DMS153 (cell line): ENCODE results near the gene FDXR.
"Not testable (repeated sequence)": the region's sequence is repeated elsewhere in the genome, so short reads cannot be mapped to it uniquely, and the experiment has no call there.

Experiments used
- DNase-seq: peaks from one replicate; lab custom pipeline; 2025; lab: John Stamatoyannopoulos, UW

FDXR gene

DNA sequence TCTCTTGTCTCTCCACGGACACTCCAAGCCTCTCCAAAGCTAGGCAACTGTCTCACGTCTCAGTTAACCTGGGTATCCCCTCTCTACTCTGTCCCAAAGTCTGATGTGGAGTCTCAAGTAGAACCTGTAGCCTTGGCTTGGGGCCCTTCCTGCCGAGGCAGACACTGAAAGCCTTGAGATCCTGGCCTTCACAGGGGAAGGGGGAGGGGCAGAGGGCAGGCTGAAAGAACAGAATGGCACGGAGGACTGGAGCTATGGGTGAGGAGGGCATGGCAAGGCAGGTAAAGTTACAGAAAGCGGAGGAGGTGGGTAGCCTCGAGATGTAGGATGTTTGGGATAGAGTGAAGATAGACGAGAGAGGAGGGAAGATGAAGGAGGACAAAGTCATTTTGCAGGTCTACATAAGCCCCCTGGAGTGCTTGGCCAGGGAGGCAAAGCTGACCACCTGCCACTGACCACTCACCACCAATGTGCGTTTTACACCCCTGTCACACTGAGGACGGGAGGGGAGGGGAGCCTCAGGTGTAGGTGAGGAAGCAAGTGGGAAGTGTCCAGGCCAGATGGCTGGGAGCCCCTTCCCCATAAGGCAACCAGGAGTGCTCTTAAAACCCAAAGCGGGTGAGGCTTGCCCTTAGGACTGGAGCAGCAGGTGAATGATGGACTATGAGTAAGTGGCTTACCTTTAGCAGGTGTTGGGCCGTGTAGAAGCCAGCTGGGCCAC is 1.3 kb downstream of the FDXR start:
- DNase-seq = no peak

DNA sequence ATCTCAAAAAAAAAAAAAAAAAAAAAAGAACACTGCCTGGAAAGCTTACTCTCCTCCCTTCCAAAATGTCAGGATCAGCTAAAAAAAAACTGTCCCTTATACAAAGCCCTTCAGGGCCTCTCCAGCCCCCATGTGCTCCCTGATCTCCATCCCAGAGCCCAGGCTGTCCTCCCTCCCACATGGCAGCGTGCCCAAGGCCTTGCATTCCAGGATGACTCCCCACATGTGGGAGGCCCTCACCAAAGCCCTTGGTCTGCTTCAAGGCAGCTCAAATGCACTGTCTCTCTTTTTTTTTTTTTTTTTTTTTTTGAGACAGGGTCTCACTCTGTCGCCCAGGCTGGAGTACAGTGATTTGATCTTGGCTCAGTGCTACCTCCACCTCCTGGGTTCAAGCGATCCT is 2.3 kb downstream of the FDXR start:
- DNase-seq = no peak

- not testable (repeated sequence) for DNase-seq
These were observed 2.8 kb downstream of the FDXR start for GRCh38 chr17:74870028-74870427.

DNA sequence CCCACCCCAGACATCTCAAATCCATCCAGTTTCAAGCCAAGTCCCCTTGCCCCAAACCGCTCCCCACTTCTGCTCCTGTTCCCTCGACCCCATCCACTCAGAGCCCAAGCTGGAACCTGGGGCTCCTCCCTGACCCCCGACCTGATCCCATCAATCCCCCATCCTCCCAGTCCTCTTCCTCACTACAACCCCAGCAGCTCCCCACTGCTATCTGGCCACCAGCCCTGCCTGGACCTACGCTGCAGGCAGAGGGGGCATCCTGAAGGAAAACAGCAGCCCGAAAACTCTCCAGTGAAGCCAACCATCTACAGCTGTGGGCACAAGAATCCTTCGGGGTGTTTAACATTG is 3.9 kb downstream of the FDXR start:
- DNase-seq = no peak

DNA sequence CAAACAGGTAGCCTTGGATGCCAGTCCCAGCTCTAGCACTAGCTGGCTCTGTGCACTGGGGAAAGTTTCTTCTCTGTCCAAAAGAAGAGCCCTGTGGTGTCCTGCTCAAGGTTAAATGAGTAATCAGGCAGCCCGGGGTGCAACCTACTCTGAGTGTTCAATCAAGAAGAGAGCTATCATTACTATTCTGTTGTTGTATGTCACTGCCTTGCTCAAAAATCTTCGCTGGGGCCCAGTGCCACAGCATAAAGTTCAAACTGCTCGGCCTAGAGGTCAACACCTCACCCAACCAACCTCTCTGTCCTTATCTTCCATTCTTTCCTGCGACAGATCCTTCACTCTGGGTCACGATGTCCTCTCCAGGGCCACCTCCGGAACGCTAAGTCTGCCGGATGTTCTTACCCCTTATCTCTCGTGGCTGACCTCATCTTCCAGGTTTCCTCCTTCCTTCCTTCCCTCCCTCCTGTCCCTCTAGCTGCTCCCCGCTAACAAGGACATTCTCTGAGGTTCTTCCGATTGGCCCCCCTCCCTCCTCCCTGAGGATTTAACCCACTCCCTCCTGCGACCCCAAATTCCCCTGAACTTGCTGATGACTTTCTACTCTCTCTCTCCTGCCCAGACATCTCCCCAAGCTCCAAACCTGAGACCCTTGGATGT is 4.4 kb downstream of the FDXR start:
- DNase-seq = no peak

DNA sequence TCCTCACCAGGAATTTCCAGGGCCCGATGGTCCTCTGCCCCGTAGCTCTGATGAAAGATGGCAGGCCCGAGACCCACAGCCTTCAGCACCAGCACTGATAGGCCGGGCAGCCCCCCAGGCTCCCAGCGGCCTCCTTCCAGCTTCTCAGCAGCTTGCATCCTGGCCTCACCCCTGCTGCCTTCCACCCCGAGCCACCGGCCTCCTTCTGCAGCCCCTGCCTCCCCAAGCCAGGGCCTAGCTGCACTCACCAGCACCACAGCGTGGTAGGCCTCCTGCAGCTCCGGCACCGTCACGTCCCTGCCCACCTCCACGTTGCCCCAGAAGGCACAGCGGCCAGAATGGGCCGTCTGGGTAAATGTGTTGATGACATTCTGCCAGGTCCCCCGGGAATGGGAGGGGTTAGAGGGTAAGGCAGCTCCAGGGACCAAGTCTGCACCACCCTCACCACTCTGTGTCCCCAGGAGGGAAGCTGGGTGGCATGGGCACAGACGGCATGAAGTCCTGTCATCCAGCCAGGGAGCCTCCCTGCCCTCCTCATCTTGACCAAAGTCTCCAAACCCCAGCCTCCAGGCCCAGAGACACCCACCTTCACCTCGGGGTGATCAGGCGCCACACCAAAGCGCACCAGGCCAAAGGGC is 6.5 kb downstream of the FDXR start:
- no peak for DNase-seq

GRCh38 chr17:74865504-74866197 is 7.1 kb downstream of the FDXR start:
- no peak for DNase-seq

DNA sequence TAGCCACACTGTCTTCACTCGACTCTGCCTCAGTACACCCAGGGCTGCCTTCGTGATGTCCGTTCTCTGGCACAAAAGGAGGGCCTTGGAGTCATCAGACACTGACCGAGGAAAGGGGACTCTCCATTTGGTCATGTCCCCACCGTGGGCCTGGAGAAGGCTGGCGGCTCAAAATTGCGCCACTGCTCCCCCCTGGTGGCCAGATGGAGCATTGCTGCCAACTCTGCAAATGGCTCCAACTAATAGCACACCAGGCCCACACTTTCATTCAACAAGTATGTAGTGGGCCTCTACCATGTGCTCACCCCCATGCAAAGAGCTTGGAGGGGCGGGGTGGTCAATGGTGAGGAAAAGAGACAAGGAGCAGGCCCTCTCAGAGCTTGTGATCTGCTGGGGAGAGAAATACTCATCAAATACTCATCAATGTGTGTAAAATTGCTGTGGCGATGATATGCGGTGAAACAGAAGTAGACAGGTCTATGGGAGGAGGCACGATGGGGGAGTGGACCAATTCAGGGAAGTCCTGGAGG is 7.9 kb downstream of the FDXR start:
- DNase-seq = no peak

DNA sequence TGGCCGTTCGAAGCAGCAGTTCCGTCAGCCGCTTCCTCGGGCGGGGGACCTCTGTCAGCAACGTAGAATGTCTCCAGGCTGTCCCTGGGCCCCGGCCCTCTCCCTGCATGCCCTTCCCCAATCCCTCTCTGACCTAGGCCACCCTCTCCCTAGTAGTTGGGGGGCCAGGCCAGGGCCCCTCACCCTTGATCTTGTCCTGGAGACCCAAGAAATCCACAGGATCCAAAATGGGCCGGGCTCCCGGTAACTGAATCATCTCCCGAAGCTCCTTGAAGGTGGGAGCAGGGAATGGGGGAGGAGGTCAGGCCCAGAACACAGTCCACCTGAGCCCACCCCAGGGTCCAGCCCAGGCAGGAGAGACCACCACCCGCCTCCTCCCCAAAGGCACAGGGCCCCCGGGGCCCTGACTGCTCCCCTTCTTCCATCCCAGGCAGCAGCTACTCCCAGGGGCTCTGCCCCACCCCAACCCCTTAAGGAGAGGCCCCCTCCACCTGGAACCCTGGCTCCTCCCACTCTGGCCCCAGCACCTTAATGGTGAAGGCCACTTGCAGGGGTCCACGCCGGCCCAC is 8.4 kb downstream of the FDXR start:
- no peak for DNase-seq

GRCh38 chr17:74863420-74864296 is 9.1 kb downstream of the FDXR start:
- DNase-seq = no peak

GRCh38 chr17:74862919-74863318 is 9.9 kb downstream of the FDXR start:
- no peak for DNase-seq

- no peak for DNase-seq
These were observed 10.5 kb downstream of the FDXR start for GRCh38 chr17:74862108-74862901.

GRCh38 chr17:74861662-74862107 is 11.1 kb downstream of the FDXR start:
- DNase-seq = no peak

DNA sequence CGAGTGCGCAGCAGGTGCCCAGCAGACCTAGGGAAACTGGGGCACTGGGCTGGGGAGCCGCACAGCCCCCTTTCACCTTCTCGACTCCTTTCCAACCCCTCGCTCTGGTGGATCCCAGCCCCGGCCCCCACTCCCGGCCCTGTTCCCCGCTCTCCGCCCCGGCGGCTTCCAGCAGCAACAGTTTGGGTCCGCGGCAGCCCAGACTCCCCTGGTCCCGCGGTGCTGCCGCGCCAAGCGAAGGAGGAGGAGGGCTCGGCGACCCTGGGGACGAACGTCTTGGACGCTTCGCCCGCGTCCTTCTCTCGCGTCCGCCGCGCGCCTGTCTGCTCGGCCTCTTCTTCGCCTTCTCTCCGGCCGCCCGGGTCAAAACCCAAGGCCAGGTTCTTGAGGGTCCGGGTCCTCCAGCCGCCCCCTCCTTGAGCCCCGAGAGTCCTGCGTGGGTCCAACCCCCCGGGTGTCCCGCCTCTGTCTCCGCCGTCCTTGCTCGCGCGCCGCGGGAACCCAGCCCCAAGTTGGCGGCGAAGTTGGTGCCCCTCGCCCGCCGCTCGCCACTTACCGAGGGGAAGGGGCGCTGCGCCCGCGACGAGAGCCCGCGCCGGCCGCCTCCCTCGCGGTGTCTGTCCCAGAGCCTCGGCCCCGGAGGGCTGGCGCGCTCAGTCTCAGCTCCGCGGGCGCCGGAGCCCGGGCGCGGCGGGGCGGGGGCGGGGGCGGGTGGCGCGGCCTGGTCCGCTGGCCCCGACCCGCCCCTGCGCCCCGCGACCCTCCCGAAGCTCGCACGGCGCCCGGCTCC is 11.7 kb downstream of the FDXR start:
- no peak for DNase-seq

DNA sequence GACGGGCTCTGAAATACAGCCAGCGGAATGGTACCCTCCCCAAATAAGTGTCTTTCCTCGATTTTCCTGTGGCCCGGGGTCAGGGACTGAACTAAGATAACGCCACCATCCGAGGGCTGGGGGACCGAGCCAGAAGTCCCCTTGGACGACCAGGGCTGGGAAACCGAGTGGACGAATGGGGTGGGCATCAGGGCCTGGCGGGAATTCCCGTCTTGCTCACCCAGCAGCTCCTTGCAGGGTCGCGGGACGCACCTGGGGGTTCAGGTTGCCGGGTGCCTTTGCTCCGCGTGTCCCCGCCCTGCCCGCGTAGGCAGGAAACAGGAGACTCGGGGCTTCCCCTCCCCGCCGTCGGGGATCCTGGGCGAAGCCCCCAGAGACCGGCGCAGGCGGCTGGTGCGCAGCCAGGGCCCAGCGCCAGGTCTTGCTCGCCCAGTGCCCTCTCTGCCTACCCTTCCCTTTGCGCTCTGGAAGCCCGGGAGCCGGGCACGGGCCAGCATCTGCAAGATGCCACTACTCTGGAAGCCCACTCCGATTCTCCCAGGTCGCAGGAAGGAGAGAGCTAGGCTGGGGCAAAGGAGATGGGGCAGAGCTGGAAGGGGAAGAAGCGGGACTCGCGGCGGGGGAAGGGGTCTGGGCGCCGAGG is 12.4 kb downstream of the FDXR start:
- DNase-seq = no peak

GRCh38 chr17:74859459-74860228 is 13.2 kb downstream of the FDXR start, which contains the start of gene GRIN2C:
GRIN2C (minus strand) TSS chr17:74859885; CDS start chr17:74855092, 4,793 bp downstream.
- DNase-seq = no peak

- DNase-seq = no peak
These were observed 13.9 kb downstream of the FDXR start for GRCh38 chr17:74858672-74859458.
